Mesenteric fat pad (tissue), 1 donor: ENCODE results near the gene STXBP6. TPM values are rescaled to one million over a fixed set of nuclear protein-coding genes. Genes with fewer than 3 reads are reported as not detected.
"Not testable (repeated sequence)": the region's sequence is repeated elsewhere in the genome, so short reads cannot be mapped to it uniquely, and the experiment has no call there.

Experiments
- DNase-seq: peaks from one replicate; pipeline ENCODE4 v3.0.0-alpha.2; 2020; ENCODE audit warnings: low spot score
- total RNA-seq: library from RNA; stranded (reverse); fragmentation: NEBNext Ultra II Directional; extraction: Animal tissue kit (Norgen Biotek cat#: 25700); gene quantifications from one replicate; pipeline ENCODE4 v1.2.1, GENCODE V29; 2021
- donor health status: DM: yes; HTN: yes; CAD: no.

The STXBP6 gene
- total RNA-seq, 1 donor from 2014 or later: 2.4 TPM

GRCh38 chr14:24838945-24839616, 210.9 kb downstream of the STXBP6 start:
- DNase-seq: no peak

GRCh38 chr14:24837280-24838046, 212.5 kb downstream of the STXBP6 start:
- no peak for DNase-seq

- DNase-seq: not testable (repeated sequence)
Observed at GRCh38 chr14:24836324-24836723, 213.6 kb downstream of the STXBP6 start.

- no peak for DNase-seq
Observed at GRCh38 chr14:24834956-24835355, 215.0 kb downstream of the STXBP6 start.

- no peak for DNase-seq
Observed at GRCh38 chr14:24833385-24833784, 216.6 kb downstream of the STXBP6 start.

- DNase-seq: no peak
Observed at GRCh38 chr14:24831677-24832076, 218.3 kb downstream of the STXBP6 start.

- no peak for DNase-seq
Observed at GRCh38 chr14:24829862-24830261, 220.1 kb downstream of the STXBP6 start.

GRCh38 chr14:24828486-24828885, 221.5 kb downstream of the STXBP6 start:
- no peak for DNase-seq

- no peak for DNase-seq
Observed at GRCh38 chr14:24826390-24826789, 223.6 kb downstream of the STXBP6 start.

GRCh38 chr14:24820616-24821015, 229.3 kb downstream of the STXBP6 start:
- no peak for DNase-seq

GRCh38 chr14:24818823-24819341, 231.1 kb downstream of the STXBP6 start:
- DNase-seq: no peak

GRCh38 chr14:24818058-24818822, 231.7 kb downstream of the STXBP6 start:
- DNase-seq: no peak

- DNase-seq: no peak
Observed at GRCh38 chr14:24817212-24818057, 232.5 kb downstream of the STXBP6 start.

GRCh38 chr14:24816929-24817211, 233.1 kb downstream of the STXBP6 start:
- DNase-seq: no peak

GRCh38 chr14:24816011-24816928, 233.7 kb downstream of the STXBP6 start:
- DNase-seq: no peak

- DNase-seq: no peak
Observed at GRCh38 chr14:24815543-24815942, 234.4 kb downstream of the STXBP6 start.

GRCh38 chr14:24814944-24815343, 235.0 kb downstream of the STXBP6 start:
- DNase-seq: no peak

- no peak for DNase-seq
Observed at GRCh38 chr14:24814346-24814745, 235.6 kb downstream of the STXBP6 start.

GRCh38 chr14:24813819-24814259, 236.1 kb downstream of the STXBP6 start:
- no peak for DNase-seq
